SJSA1 (cell line): ENCODE measurements around the gene DIABLO. TPM values are rescaled to one million over a fixed set of nuclear protein-coding genes. Genes with fewer than 3 reads are reported as not detected.
"Not testable (repeated sequence)": the region's sequence is repeated elsewhere in the genome, so short reads cannot be mapped to it uniquely, and the experiment has no call there.

Source experiments
- DNase-seq, 2 experiments: peaks; one replicate each; pipeline ENCODE4 v3.0.0-alpha.2; 2015 to 2020; ENCODE audit warnings: low spot score in 2 of 2, low read depth in 1 of 2
- H3K27ac ChIP-seq: fragments of 250-450 bp; sonication (Bioruptor Pico); 2 replicates; pipeline ENCODE4 v1.5.1; 2020; ENCODE audit warnings: mild to moderate bottlenecking, moderate library complexity
- H3K27me3 ChIP-seq: fragments of 250-450 bp; sonication (Bioruptor Pico); replicated peaks from 2 replicates; pipeline ENCODE4 v1.5.1; 2020; ENCODE audit warnings: mild to moderate bottlenecking, moderate library complexity
- H3K36me3 ChIP-seq: fragments of 250-450 bp; sonication (Bioruptor Pico); 2 replicates; pipeline ENCODE4 v1.5.1; 2020; ENCODE audit warnings: mild to moderate bottlenecking
- H3K4me1 ChIP-seq: fragments of 250-450 bp; sonication (Bioruptor Pico); replicated peaks from 2 replicates; pipeline ENCODE4 v1.6.1; 2021; ENCODE audit warnings: mild to moderate bottlenecking
- H3K4me3 ChIP-seq: fragments of 250-450 bp; sonication (Bioruptor Pico); 2 replicates; pipeline ENCODE4 v1.5.1; 2020; ENCODE audit warnings: mild to moderate bottlenecking
- H3K9me3 ChIP-seq: fragments of 250-450 bp; sonication (Bioruptor Pico); replicated peaks from 2 replicates; pipeline ENCODE4 v1.5.1; 2020; ENCODE audit warnings: mild to moderate bottlenecking
- total RNA-seq: library from RNA; depleted of rRNA; stranded (reverse); fragments of >200 nt; shearing (Covaris generic); gene quantifications from 2 replicates; pipeline ENCODE4 v1.2.3, GENCODE V29; 2014; rRNA removed

DIABLO gene
- 66.6 and 84.1 TPM in 2 replicates for total RNA-seq

- Histone ChIP-seq H3K27ac (peak within 1 kb of the TSS; percentile 75), H3K27me3 (no peaks in the 10 kb centered on the region), H3K4me1 (peaks cover 19% of the 10 kb centered on the region), H3K4me3 (peak within 1 kb of the TSS; percentile 83), H3K9me3 (0 out of 2 replicates have a peak, but pooled peaks cover 3% of the 10 kb centered on the region), H3K36me3 (peaks cover 41% of the 10 kb centered on the region)
- DNase-seq, result peak; percentile 98 to 99
These were observed at the start of gene DIABLO for GRCh38 chr12:122225683-122226365. Gene DIABLO (minus strand): TSS chr12:122226052. CDS start chr12:122226014, 38 bp downstream.

DNA sequence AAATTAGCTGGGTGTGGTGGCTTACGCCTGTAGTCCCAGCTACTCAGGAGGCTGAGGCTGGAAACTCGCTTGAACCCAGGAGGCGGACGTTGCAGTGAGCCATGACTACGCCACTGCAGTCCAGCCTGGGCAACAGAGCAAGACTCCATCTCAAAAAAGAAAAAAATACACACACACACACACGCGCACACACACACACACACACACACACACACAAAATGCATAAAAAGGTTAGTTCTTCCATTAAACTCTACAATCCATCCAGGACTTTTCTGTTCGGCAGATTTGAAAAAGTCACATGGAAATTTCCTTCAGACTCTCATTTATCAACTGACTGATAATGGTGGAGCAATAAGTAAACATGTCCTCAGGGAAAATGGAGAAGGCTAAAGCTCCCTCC is 49.6 kb upstream of the DIABLO start:
- peaks cover 48% of the 10 kb centered on the region for H3K36me3 ChIP-seq
- no peaks in the 10 kb centered on the region for H3K4me1 ChIP-seq
- no peak for DNase-seq
- H3K27ac ChIP-seq, result no peak overlapping the region
- no peak overlapping the region for H3K4me3 ChIP-seq
- no peaks in the 10 kb centered on the region for H3K9me3 ChIP-seq
- no peaks in the 10 kb centered on the region for H3K27me3 ChIP-seq

DNA sequence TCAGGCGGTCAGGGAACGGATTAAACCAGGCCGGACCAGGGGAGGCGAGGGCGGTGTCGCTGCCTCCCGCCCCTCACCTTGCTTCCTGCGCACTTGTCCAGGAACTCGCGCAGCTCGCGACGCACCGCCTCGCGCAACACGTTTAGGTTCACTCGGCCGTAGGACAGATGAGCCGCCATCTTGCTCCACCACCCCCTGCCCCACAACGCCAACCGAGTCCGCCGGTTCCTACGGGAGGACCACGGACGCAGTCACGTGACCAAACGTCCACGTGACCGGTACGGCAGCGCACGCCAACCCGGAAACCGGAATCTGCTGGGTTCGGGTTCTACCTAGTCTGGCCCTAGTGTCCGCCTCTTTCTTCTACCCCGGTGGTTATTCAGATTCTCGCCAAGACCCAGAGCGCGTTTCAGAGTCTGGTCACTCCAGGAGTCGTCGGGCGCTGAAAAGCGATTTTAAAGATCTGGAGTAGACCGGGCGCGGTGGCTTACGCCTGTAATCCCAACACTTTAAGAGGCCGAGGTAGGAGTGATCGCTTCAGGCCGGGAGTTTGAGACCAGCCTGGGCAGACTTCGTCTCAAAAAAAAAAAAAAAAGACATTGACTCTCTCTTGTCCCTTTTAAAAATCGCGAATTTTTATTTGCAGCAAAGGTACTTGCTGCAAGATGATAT is 40.5 kb upstream of the DIABLO start, which contains the start of gene VPS33A:
Gene VPS33A (minus strand): TSS at position 265 of the 672 bp plus-strand sequence. CDS start 86 bp downstream, at position 179.
- Histone ChIP-seq H3K27me3 (no peaks in the 10 kb centered on the region), H3K27ac (peak within 1 kb of the TSS; percentile 65), H3K4me1 (no peaks in the 10 kb centered on the region), H3K36me3 (peaks cover 10% of the 10 kb centered on the region), H3K4me3 (peak within 1 kb of the TSS; percentile 69), H3K9me3 (no peaks in the 10 kb centered on the region)
- peak; percentile 91 to 97 for DNase-seq

- Histone ChIP-seq H3K4me1 (no peaks in the 10 kb centered on the region), H3K36me3 (peaks cover 15% of the 10 kb centered on the region), H3K9me3 (no peaks in the 10 kb centered on the region), H3K27ac (peak overlapping the region; percentile 65), H3K27me3 (no peaks in the 10 kb centered on the region), H3K4me3 (peak overlapping the region; percentile 69)
- no peak for DNase-seq
These were observed 40.0 kb upstream of the DIABLO start for GRCh38 chr12:122265886-122266229.

DNA sequence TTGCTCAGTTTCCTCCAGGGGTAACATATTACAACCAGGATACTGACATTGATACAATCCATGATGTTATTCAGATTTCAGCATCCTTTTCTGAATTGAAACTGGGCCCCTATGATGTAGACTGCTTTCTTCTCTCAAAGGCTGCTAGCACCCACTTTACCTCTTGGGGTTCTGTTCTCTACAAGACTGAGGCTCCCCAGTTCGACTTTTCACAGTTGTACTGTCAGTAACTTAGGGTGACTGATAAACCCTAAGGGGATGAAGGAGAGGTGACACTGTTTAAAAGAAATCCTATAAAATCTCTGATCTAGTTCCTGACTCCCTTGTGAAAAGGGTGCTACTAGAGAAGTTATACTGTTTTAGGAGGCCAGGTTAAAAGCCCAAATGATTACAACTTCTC is 39.6 kb upstream of the DIABLO start:
- H3K27ac ChIP-seq, result no peak overlapping the region
- peaks cover 17% of the 10 kb centered on the region for H3K36me3 ChIP-seq
- H3K9me3 ChIP-seq, result no peaks in the 10 kb centered on the region
- H3K27me3 ChIP-seq, result no peaks in the 10 kb centered on the region
- no peaks in the 10 kb centered on the region for H3K4me1 ChIP-seq
- no peak for DNase-seq
- H3K4me3 ChIP-seq, result peak overlapping the region; percentile 69

GRCh38 chr12:122260735-122261134 is 34.9 kb upstream of the DIABLO start:
- H3K4me1 ChIP-seq, H3K4me3 ChIP-seq: not testable (repeated sequence)
- peaks cover 32% of the 10 kb centered on the region for H3K36me3 ChIP-seq

GRCh38 chr12:122258939-122259338 is 33.1 kb upstream of the DIABLO start:
- H3K27me3 ChIP-seq, H3K4me3 ChIP-seq, H3K9me3 ChIP-seq, H3K4me1 ChIP-seq, DNase-seq, H3K27ac ChIP-seq: not testable (repeated sequence)
- H3K36me3 ChIP-seq, result peaks cover 32% of the 10 kb centered on the region

More at GRCh38 chr12:122260735-122261134, 34.9 kb upstream of the DIABLO start:
- not testable (repeated sequence) for DNase-seq, H3K27me3 ChIP-seq, H3K27ac ChIP-seq, H3K9me3 ChIP-seq

GRCh38 chr12:122258462-122258861 is 32.6 kb upstream of the DIABLO start:
- not testable (repeated sequence) for H3K4me3 ChIP-seq, H3K4me1 ChIP-seq, H3K9me3 ChIP-seq, H3K27me3 ChIP-seq, H3K27ac ChIP-seq, DNase-seq
- peaks cover 29% of the 10 kb centered on the region for H3K36me3 ChIP-seq

DNA sequence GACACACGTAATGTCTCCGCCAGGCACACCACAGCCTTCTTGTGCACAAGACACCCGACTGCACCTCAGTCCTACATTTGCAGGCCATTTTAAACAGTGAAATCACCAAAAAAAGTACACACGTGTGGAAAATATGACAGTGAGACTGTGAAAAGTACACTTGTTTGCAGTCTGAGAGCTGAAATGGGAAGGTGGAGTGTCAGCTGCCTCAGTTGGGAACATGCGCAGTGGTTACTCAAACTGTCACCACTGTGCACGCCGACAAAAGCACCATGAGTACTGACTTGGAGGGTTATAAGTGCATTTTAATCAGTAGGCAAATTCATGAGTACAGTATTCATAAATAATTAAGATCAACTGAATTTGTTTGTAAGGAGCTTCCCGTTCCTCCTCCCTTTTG is 24.7 kb upstream of the DIABLO start:
- H3K36me3 ChIP-seq, result peaks cover 8% of the 10 kb centered on the region
- no peaks in the 10 kb centered on the region for H3K27me3 ChIP-seq
- H3K4me1 ChIP-seq, result no peaks in the 10 kb centered on the region
- DNase-seq, result no peak
- H3K9me3 ChIP-seq, result no peaks in the 10 kb centered on the region
- no peak overlapping the region for H3K4me3 ChIP-seq
- no peak overlapping the region for H3K27ac ChIP-seq

GRCh38 chr12:122250047-122250446 is 24.2 kb upstream of the DIABLO start:
- Histone ChIP-seq H3K27ac (no peak overlapping the region), H3K9me3 (no peaks in the 10 kb centered on the region), H3K4me3 (no peak overlapping the region), H3K4me1 (no peaks in the 10 kb centered on the region), H3K36me3 (peaks cover 8% of the 10 kb centered on the region), H3K27me3 (no peaks in the 10 kb centered on the region)
- no peak for DNase-seq

GRCh38 chr12:122245553-122245952 is 19.7 kb upstream of the DIABLO start:
- no peak for DNase-seq
- peaks cover 8% of the 10 kb centered on the region for H3K36me3 ChIP-seq
- H3K27me3 ChIP-seq, result no peaks in the 10 kb centered on the region
- H3K4me1 ChIP-seq, result no peaks in the 10 kb centered on the region
- no peaks in the 10 kb centered on the region for H3K9me3 ChIP-seq
- no peak overlapping the region for H3K4me3 ChIP-seq
- no peak overlapping the region for H3K27ac ChIP-seq

GRCh38 chr12:122244565-122245371 is 18.9 kb upstream of the DIABLO start:
- Histone ChIP-seq H3K36me3 (peaks cover 12% of the 10 kb centered on the region), H3K4me1 (no peaks in the 10 kb centered on the region), H3K9me3 (no peaks in the 10 kb centered on the region), H3K4me3 (no peak overlapping the region), H3K27me3 (no peaks in the 10 kb centered on the region), H3K27ac (no peak overlapping the region)
- no peak for DNase-seq

DNA sequence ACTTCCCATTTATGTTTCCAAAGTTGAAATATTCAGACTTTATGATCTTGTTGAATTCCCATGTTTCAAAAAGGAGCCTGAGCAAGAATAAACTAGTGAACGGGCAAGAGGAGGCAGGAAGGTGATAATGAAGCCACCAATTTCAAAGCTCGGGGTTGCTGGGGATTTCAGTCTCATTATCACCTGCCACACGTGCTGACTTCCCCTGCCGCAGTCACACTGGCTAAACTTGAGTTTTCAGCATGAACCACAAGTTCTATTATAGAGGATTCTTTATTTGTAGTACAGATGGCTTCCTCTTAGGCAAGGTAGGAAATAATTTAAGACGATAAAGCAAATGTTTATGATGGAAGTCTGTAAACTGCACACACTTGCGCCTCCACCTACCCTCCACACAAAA is 18.1 kb upstream of the DIABLO start:
- no peaks in the 10 kb centered on the region for H3K9me3 ChIP-seq
- no peak for DNase-seq
- H3K27ac ChIP-seq, result no peak overlapping the region
- no peak overlapping the region for H3K4me3 ChIP-seq
- H3K36me3 ChIP-seq, result peaks cover 10% of the 10 kb centered on the region; the same call in 1 of the 2 replicates
- H3K27me3 ChIP-seq, result no peaks in the 10 kb centered on the region
- H3K4me1 ChIP-seq, result no peaks in the 10 kb centered on the region

GRCh38 chr12:122238861-122239260 is 13.0 kb upstream of the DIABLO start:
- H3K36me3 ChIP-seq, result peaks cover 8% of the 10 kb centered on the region
- no peak overlapping the region for H3K27ac ChIP-seq
- H3K4me1 ChIP-seq, result no peaks in the 10 kb centered on the region
- no peak for DNase-seq
- no peak overlapping the region for H3K4me3 ChIP-seq
- no peaks in the 10 kb centered on the region for H3K27me3 ChIP-seq
- no peaks in the 10 kb centered on the region for H3K9me3 ChIP-seq
